ENCODE data around the gene DAB2IP. TPM values are rescaled to one million over a fixed set of nuclear protein-coding genes. Genes with fewer than 3 reads are reported as not detected.

The DAB2IP gene
- polyA plus RNA-seq, 1 donor (not counting 4 experiments of a cell fraction or from before 2014, with no cell fraction given), result 28.6 TPM

DNA sequence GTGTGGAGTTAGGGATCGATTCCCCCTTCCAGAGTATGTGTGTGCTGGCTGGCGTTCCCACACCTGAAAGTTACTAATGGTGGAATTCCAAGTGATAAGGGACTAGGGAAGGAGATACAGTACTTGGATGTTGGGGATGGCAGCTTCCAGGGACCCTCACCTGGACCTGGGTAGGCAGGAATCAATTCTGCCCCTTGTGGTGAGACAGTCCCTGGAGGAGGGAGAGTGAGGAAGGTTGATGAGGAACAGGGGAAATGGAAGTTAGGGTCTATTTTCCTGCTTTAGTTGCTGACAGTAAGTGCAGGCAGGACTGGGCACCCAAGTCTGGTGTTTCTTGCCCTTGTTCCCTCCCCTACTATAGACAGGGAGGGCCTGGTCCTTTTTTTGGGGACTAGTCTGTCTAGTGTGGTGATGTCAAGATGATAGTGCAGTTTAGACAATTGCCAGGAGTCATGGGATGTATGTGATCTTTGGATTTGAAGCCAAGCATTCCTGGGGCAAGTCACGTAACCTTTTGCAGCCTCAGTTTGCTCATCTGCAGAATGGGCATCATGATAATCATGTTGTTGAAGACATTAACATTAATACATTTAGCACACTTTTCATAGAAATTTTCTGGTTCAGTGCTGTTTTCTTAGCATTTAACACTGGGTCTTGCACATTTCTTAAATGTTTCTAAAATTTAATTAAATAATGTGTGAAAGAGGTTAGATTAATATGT lies 51.7 kb downstream of the DAB2IP start:
- H2AFZ ChIP-seq (ENCODE audit: control insufficient read depth, low read length), result no peak overlapping the region
- H3K4me2 ChIP-seq (ENCODE audit: control insufficient read depth, extremely low read depth, insufficient read depth, low read depth, low read length), result peak overlapping the region; percentile 78
- H3K79me2 ChIP-seq (ENCODE audit: control insufficient read depth, insufficient read depth, low read length), result peaks cover 73% of the 10 kb centered on the region
- peak overlapping the region; percentile 6 for H3K27ac ChIP-seq (ENCODE audit: control insufficient read depth, insufficient read depth, low read length)
- TF ChIP-seq EZH2 (IDR thresholded peaks at IDR 0.05; ENCODE audit: low read length), result no peak
- TF ChIP-seq, protein P1, sequence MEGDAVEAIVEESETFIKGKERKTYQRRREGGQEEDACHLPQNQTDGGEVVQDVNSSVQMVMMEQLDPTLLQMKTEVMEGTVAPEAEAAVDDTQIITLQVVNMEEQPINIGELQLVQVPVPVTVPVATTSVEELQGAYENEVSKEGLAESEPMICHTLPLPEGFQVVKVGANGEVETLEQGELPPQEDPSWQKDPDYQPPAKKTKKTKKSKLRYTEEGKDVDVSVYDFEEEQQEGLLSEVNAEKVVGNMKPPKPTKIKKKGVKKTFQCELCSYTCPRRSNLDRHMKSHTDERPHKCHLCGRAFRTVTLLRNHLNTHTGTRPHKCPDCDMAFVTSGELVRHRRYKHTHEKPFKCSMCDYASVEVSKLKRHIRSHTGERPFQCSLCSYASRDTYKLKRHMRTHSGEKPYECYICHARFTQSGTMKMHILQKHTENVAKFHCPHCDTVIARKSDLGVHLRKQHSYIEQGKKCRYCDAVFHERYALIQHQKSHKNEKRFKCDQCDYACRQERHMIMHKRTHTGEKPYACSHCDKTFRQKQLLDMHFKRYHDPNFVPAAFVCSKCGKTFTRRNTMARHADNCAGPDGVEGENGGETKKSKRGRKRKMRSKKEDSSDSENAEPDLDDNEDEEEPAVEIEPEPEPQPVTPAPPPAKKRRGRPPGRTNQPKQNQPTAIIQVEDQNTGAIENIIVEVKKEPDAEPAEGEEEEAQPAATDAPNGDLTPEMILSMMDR (optimal IDR thresholded peaks at IDR 0.05 in 1 of 3, IDR thresholded peaks at IDR 0.05 in 1 of 3, conservative IDR thresholded peaks at IDR 0.05 in 1 of 3; ENCODE audit: extremely low read depth in 1 of 3, insufficient read depth in 2 of 3, low read length in 3 of 3), result peak; percentile 41 to 57 (median 49)
- peak overlapping the region in 2 of 3 experiments; percentile 34 to 91 for H3K4me3 ChIP-seq (ENCODE audit: control insufficient read depth in 2 of 3, extremely low read depth in 1 of 3, insufficient read depth in 2 of 3, low read depth in 1 of 3, low read length in 3 of 3)
- DNase-seq (ENCODE audit: low read depth, low spot score) (no peak), FAIRE-seq (peak; percentile 69)
- peaks cover 56% of the 10 kb centered on the region for H3K4me1 ChIP-seq (ENCODE audit: control insufficient read depth, extremely low read depth, insufficient read depth, low read length)
- H3K27me3 ChIP-seq (ENCODE audit: control insufficient read depth, extremely low read depth, insufficient read depth, low read length), result no peaks in the 10 kb centered on the region
- H4K20me1 ChIP-seq (ENCODE audit: control insufficient read depth, extremely low read depth, insufficient read depth, low read length), result peaks cover 26% of the 10 kb centered on the region
- peaks cover 13% of the 10 kb centered on the region for H3K9me1 ChIP-seq (ENCODE audit: control insufficient read depth, extremely low read depth, insufficient read depth, low read length)
- H3K36me3 ChIP-seq (ENCODE audit: control insufficient read depth in 2 of 2, extremely low read depth in 1 of 2, insufficient read depth in 2 of 2, low read length in 2 of 2), result peaks cover 0 to 2% of the 10 kb centered on the region in 2 experiments
- H3K9ac ChIP-seq (ENCODE audit: control insufficient read depth, extremely low read depth, insufficient read depth, low read length), result peak overlapping the region; percentile 42
- H3K9me3 ChIP-seq (ENCODE audit: control insufficient read depth, low read depth, low read length), result no peaks in the 10 kb centered on the region
- dilution Hi-C loops (cut with MboI; ENCODE audit: extremely low pct_ligation_motif_present, low sequenced_read_pairs), result no loop called here

DNA sequence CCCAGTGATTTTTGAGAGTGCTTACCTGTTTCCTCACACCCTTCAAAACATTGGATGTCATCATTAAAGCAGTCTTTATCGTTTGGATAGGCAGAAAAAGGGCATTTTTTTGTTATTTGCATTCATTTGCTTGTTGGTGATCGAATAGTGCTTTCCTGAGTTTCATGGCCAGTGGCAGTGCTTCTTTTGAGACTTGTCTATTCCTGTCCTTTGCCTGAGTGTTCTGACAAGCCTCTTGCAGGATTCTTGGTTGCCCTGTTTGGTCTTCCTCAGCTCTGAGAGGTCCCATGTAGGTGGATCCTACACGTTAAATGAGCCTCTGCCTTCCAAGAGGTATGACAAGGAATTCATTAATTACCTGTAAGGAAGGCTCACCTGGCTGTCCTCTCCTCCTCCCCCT lies 52.8 kb downstream of the DAB2IP start:
- Histone ChIP-seq H3K9ac (ENCODE audit: control insufficient read depth, extremely low read depth, insufficient read depth, low read length) (no peak overlapping the region), H2AFZ (ENCODE audit: control insufficient read depth, low read length) (no peak overlapping the region), H3K79me2 (ENCODE audit: control insufficient read depth, insufficient read depth, low read length) (peaks cover 84% of the 10 kb centered on the region), H3K36me3 (ENCODE audit: control insufficient read depth in 2 of 2, extremely low read depth in 1 of 2, insufficient read depth in 2 of 2, low read length in 2 of 2) (peaks cover 4 to 7% of the 10 kb centered on the region in 2 experiments), H3K4me2 (ENCODE audit: control insufficient read depth, extremely low read depth, insufficient read depth, low read depth, low read length) (peak overlapping the region; percentile 51), H3K9me1 (ENCODE audit: control insufficient read depth, extremely low read depth, insufficient read depth, low read length) (peaks cover 13% of the 10 kb centered on the region), H3K27ac (ENCODE audit: control insufficient read depth, insufficient read depth, low read length) (peak overlapping the region; percentile 3), H3K9me3 (ENCODE audit: control insufficient read depth, low read depth, low read length) (no peaks in the 10 kb centered on the region), H4K20me1 (ENCODE audit: control insufficient read depth, extremely low read depth, insufficient read depth, low read length) (peaks cover 31% of the 10 kb centered on the region), H3K4me3 (ENCODE audit: control insufficient read depth in 2 of 3, extremely low read depth in 1 of 3, insufficient read depth in 2 of 3, low read depth in 1 of 3, low read length in 3 of 3) (peak overlapping the region in 1 of 3 experiments; percentile 1), H3K4me1 (ENCODE audit: control insufficient read depth, extremely low read depth, insufficient read depth, low read length) (peaks cover 58% of the 10 kb centered on the region), H3K27me3 (ENCODE audit: control insufficient read depth, extremely low read depth, insufficient read depth, low read length) (no peaks in the 10 kb centered on the region)
- TF ChIP-seq EZH2 (IDR thresholded peaks at IDR 0.05; ENCODE audit: low read length), result no peak
- TF ChIP-seq, protein P1 (optimal IDR thresholded peaks at IDR 0.05 in 1 of 3, IDR thresholded peaks at IDR 0.05 in 1 of 3, conservative IDR thresholded peaks at IDR 0.05 in 1 of 3; ENCODE audit: extremely low read depth in 1 of 3, insufficient read depth in 2 of 3, low read length in 3 of 3), result no peak
- FAIRE-seq (peak; percentile 84), DNase-seq (ENCODE audit: low read depth, low spot score) (no peak)
- dilution Hi-C loops (cut with MboI; ENCODE audit: extremely low pct_ligation_motif_present, low sequenced_read_pairs), result no loop called here
